ENCODE results near the gene REXO1.
"Not testable (repeated sequence)": the region's sequence is repeated elsewhere in the genome, so short reads cannot be mapped to it uniquely, and the experiment has no call there.

REXO1 gene, protein sequence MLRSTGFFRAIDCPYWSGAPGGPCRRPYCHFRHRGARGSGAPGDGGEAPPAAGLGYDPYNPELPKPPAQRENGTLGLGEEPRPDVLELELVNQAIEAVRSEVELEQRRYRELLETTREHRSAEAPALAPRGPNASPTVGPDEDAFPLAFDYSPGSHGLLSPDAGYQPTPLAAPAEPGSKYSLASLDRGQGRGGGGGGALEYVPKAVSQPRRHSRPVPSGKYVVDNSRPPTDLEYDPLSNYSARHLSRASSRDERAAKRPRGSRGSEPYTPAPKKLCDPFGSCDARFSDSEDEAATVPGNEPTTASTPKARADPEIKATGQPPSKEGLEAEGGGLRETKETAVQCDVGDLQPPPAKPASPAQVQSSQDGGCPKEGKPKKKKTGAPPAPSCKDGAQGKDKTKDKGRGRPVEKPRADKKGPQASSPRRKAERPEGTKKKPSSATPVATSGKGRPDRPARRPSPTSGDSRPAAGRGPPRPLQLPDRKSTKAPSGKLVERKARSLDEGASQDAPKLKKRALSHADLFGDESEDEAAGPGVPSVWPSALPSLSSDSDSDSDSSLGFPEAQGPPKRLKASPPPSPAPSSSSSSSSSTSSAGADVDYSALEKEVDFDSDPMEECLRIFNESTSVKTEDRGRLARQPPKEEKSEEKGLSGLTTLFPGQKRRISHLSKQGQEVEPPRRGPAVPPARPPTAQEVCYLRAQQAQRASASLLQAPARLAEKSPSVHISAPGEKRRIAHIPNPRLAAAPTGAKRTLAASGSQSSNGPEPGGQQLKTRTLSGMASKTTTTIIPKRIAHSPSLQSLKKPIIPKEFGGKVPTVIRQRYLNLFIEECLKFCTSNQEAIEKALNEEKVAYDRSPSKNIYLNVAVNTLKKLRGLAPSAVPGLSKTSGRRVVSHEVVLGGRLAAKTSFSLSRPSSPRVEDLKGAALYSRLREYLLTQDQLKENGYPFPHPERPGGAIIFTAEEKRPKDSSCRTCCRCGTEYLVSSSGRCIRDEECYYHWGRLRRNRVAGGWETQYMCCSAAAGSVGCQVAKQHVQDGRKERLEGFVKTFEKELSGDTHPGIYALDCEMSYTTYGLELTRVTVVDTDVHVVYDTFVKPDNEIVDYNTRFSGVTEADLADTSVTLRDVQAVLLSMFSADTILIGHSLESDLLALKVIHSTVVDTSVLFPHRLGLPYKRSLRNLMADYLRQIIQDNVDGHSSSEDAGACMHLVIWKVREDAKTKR

DNA sequence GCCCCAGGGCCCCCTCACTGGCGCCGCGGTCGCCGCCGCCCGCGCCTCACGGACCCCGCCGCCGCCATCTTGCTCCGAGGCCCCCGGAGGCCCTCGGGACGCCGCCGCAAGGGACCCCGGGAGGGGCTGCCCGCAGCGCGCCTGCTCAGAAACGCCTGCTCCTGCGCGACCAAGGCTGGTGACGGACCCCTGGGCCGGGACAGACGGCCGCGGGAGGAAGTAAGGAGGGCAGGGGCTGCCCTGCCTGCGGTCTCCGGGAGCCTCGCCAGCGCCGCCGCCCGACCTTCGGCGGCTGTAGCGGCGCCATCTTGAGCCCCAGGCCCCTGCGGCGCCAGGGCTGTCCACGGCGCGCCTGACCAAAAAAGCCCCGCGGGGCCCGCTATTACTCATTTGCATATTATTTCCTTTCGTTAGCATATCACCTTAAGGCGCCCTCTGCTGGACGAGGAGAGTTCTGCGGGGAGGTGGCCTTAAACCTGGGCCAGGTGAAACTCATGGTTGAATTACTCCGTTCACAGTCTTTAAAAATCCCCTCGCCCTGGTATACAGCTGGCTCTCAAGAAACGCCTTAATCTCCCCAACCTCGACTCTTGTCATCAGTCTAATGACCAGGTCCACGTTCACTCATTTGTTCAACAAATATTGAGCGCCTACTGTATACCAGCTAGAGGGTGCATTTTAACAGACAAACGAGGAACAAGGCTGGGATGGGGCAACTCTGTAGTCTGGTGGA is at the start of gene REXO1:
TSS of gene REXO1 (minus strand) at position 85 of the 733 bp plus-strand sequence. CDS start 125 bp downstream, outside the sequence.
- DNase-seq (peak; percentile 98), ATAC-seq (peak; percentile 74)

DNA sequence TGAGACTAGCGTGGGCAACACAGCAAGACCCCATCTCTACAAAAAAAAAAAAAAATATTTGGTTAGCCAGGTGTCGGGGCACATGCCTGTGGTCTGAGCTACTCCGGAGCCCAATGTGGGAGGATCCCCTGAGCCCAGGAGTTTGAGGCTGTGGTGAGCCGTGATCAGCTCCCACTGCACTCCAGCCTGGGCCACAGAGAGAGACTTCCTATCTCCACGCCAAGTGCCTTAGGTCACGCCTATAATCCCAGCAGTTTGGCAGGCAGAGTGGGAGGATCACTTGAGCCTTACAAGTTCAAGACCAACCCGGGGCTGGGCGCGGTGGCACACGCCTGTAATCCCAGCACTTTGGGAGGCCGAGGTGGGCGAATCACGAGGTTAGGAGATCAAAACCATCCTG is 48.2 kb upstream of the REXO1 start:
- ATAC-seq = no peak

DNA sequence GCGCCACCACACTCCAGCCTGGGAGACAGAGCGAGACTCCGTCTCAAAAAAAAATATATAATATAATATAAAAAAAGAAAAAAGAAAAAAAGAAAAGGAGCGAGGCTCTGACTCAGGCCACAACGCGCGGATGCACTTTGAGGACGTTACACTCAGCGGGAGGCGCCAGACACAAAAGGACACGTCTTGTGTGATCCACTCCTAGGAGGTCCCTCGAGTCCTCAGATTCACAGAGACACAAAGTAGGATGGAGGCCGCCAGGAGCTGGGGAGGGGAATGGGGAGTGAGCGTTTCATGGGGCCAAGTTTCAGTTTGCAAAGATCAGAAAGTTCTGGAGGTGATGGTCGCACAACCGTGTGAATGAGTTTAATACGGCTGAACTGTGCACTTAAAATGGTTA is 45.5 kb upstream of the REXO1 start:
- ATAC-seq = no peak
- DNase-seq = no peak

More for the DNA sequence above, 48.2 kb upstream of the REXO1 start:
- DNase-seq = no peak

DNA sequence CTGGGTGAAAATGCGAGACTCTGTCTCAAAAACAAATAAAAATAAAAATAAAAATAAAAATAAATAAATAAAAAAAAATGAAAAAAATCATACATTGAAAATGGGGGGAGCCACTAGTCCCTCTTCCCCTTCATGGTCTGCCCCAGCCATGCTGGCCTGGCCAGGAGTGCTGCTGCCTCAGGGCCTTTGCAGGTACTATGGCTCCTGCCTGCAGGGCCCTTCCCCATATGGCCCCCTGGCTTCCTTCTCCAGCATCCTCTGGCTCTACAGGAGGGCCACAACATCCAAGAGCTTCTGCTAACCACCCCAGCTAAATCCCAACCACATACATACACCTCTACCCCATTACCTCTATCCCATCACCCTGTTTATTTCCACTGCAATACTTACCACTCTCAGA is 41.6 kb upstream of the REXO1 start:
- no peak for DNase-seq

DNA sequence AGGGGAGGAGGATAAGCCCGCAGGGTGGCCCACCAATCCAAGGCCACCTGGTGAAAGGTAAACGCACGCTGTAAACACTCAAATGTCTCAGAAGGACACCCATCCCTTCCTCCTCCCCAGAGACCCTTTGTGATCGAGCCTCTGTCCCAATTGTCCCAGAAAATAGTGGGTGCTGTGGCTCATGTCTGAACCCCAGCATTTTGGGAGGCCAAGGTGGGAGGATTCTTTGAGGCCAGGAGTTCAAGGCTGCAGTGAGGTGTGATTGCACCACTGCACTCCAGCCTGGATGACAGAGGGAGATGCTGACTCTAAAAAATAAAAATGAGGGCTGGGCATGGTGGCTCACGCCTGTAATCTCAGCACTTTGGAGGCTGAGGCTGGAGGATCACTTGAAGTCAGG is 40.1 kb upstream of the REXO1 start:
- ATAC-seq = no peak
- no peak for DNase-seq

More for the DNA sequence above, 41.6 kb upstream of the REXO1 start:
- ATAC-seq = no peak

DNA sequence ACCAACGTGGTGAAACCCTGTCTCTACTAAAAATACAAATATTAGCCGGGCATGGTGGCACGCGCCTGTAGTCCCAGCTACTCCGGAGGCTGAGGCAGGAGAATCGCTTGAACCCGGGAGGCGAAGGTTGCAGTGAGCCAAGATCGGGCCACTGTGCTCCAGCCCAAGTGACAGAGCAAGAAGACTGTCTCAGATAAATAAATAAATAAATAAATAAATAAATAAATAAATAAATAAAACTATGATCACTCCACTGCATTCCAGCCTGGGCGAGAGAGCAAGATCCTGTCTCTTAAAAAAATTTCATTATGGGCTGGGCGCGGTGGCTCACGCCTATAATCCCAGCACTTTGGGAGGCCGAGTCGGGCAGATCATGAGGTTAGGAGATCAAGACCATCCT is 38.1 kb upstream of the REXO1 start:
- not testable (repeated sequence) for ATAC-seq, DNase-seq

DNA sequence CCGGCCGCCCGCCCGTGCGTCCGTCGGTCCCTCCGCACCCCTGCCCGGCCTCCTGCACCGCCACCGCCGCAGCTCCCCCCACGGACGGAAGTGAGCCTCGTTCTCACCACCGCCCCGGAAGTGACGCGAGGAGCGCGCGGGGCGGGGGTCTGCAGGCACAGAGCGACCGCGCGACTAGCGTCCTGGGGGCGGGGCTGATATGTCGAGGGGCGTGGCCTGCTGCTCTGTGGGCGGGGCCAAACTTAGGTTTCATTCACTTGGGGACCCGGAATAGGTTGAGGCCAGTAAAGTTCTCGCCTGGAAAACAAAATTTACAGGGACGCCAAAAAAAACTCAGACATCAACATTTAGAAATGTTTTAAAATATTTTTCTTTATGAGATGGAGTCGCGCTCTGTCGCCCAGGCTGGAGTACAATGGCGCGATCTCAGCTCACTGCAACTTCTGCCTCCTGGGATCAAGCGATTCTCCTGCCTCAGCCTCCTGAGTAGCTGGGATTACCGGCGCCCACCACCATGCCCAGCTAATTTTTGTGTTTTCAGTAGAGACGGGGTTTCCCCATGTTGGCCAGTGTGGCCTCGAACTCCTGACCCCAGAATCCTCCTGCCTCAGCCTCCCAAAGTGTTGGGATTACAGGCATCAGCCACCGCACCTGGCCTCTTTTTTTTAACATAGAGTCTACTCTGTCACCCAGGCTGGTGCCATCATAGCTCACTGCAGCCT is 37.3 kb upstream of the REXO1 start, which contains the start of gene ABHD17A:
TSS of gene ABHD17A (minus strand) at position 99 of the 722 bp plus-strand sequence. CDS start 3,930 bp downstream, outside the sequence.
- peak; percentile 82 for ATAC-seq
- DNase-seq = peak; percentile 97

DNA sequence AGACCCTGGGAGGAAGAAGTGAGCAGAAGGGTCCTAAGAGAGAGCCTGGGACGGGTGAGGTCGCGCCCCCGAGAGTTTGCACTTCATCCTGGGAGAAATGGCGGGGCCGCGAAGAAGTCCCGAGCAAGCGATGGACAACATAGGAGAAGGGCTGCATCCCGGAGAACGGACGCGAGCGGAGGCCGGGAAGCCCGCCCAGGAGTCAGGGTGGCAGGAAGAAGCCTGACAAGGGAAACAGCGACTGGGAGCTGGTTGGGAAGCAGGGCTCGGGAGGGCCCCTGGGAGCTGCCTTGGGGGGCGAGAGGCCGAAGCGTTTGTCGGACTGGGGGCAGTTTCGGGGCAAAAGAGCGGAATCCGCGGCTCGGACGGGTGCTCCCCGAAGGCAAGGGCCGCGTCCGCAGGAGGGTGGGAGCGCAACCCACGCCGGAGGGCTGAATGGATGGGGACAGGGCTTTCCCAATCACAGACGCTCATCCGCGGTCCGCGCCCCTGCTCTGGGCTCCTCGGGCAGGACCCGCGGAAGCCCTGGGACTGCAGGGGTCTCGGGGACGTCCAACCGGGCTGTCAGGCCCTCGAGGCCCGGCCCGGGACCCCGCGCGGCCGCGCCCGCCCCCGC is 36.5 kb upstream of the REXO1 start:
- peak; percentile 1 for ATAC-seq
- no peak for DNase-seq

DNA sequence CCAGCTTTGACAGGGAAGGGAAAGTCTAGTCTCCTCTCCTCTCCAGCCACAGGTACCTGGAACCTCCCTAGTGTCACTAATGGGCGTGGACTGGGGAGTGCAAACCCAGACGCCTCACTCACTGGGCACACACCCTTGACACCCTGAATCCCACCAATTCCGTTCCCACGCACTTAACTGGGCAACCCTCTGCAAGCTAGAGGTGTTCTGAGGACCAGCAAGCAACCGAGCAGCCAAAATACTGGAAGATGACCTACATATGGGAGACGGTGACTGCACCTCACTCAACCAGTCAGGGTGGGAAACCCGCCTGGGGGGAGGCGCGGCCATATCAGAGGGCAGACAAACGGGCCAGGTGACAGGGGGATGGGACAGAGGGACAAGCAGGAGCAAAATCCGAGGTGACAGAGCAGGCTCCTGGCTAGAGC is 36.0 kb upstream of the REXO1 start:
- peak; percentile 46 for DNase-seq
- ATAC-seq = no peak

DNA sequence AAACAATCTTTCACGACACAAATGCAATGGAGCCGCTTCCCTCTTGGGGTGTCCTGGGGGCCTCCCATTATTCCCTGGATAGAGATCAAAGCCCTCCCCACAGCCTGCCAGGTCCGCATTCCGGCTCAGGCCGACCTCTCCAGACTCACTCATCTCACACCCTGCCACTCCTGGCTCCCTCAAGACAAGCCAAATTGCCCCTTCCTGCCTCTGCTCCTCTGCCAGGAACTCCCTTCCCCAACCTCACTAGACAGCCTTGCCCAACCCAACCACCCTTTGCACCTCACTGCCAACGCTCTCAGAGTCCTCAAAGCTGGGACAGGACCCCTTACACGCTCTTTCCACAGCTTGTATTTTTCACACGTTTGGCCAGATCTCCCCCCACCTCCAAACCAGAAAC is 35.5 kb upstream of the REXO1 start:
- DNase-seq = no peak
- ATAC-seq = peak; percentile 6

DNA sequence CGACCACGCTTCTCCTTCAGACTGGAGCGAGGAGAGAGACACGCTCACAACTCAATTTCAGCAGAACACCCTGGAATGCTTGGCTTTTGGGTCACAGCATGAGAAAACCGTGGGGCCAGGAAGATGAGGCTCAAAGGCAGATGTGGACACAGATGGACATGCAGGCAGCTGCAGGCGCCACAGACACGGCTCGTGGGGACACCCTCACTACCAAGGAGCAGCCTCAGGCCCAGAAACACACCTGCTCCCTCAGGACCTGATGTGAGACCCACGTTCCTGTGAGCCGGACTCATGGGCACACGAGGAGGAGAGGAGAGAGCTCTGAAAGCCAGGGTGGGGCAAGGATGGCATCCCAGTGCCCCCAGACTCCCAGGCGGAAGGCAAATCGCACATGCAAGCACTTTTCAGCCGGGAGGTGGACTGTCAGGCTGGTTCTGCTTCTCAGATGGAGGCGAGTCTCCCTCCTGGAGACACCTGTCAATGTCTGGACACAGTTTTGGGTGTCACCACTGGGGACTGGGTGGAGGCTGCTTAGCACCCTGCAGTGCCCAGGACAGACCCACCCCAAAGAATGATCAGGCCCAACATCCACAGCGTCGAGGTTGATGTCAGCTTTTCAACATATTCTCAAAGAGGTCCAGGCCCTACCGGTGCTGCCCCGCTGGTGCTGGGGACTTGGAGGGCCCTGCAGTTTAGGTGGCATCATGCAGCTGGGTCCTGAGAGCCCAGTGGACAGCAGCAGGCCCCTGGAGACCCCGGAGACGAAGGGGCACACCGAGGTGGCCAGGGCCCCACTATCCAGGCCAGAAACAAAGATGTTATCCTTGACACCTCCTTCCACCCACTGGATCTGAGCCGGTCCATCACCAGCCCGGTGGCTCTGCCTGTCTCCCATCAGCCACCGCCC is 34.8 kb upstream of the REXO1 start:
- no peak for DNase-seq
- ATAC-seq = no peak

DNA sequence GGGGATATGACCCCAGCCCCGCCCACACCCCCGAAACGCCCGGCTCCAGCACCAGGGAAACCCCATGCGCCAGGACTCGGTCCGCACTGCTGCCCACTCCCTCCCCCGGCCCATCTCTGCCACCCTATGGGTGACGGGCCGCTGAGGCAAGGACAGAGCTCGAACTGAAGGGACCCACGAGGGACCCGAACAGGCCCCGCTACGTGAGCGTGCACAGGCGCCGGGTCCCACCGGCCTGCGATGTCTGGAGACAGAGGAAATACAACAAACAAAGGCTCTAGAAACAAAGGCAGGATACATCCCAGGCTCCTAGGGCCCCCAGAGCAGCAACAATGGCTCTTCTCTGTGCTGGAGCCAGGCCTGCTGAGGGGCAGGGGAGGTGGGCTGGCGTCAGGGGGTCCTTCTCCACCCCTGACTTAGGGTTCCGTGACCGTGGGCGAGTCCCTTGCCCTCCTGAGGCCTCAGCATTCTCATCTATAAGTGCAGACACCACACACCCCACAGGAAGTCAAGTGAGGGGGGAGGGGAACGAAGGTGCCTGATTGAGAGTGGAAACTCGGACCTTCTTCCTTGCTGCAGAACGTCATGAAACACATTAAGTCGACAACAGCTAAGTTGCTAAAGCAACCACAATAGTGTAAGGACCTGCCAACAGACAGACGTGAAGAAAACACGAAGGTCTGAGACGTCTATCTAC is 34.0 kb upstream of the REXO1 start:
- peak; percentile 76 for DNase-seq

DNA sequence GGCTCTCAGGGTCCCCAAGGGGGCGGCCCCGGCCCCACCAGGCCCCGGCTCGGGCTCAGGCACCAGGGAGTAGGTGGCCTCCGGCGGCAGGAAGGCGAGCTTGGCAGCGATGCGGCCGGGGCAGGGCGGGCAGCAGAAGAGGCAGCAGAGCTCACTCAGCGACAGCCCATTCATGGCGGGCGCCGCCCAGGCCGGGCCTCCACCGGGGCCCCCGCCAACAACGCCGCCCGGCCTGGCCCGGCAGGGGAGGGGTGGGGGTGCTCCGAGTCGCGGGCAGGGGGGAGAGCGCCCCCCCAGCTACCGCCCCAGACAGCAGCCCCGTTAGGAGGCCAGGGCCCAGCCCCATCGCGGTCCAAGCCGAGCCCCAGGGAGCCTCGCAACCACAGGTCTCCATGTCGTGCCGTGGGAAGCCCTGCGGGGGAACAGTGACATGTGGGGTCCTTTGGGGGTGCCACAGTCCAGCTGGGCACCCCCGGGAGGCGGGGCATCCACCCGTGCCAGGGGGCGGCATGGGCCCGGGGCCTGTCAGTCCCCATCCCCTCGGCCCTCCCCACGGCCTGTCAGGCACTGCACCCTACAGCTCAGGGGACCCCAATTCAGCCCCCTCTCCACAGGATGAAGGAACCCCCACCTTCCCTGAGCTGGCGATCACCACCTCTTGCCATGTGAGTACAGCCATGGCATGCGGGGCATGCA is 33.3 kb upstream of the REXO1 start:
- not testable (repeated sequence) for DNase-seq, ATAC-seq

More for the DNA sequence above, 34.0 kb upstream of the REXO1 start:
- peak; percentile 47 for ATAC-seq

DNA sequence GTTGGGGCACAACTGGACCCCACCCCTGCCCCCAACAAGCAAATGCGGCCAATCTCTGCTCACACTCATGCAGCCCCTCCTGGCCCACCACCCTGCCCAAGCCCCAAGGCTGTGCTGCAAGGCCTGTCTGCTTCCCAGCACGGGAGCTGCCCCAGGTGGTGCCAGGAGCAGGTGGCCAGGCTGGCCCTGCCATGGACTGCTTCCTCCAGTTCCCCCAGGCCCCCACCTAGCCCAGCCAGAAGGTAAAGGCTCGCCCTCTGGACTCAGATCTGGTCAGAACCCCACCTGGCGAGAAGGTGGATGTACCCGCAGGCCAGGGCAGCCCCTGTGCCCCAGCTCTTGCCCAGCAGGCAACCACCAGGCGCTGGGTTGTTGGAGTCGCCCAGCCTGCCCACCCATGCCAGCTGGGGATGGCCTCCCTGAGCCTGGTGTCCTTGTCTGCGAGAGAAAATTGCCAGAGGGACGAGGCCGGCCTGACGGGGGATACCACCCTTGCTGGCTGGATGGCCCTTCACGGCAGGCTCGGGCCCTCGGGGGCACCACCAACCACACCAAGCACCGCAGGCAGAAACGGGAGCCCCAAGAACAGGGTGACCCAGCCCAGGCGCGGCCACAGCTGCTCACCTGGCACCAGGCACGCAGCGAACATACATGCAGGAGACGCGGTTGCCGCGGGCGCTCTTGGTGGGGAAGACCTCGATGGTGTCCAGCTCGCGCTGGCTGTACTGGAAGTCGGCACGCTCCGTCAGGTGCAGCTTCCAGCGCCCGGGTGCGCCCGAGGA is 32.5 kb upstream of the REXO1 start:
- DNase-seq (no peak), ATAC-seq (no peak)

DNA sequence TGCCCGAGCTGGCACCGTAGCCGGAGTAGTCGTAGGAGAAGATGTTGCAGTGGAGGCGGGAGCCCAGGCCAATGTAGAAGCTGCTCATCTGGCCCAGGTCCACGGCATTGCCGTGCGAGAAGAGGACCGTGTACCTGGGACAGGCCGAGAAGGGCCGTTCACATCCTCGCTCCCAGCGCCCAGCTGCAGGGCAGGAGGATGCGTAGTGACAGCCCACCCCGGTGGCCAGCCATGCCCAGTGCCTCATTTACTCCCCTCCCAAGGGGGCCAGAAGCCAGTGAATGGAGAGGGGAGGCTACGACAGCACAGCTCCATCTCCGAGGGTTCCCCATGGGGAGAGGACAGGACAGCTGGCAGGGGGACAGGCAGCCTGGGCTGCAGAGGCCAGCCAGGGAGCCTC is 31.7 kb upstream of the REXO1 start:
- not testable (repeated sequence) for ATAC-seq, DNase-seq

DNA sequence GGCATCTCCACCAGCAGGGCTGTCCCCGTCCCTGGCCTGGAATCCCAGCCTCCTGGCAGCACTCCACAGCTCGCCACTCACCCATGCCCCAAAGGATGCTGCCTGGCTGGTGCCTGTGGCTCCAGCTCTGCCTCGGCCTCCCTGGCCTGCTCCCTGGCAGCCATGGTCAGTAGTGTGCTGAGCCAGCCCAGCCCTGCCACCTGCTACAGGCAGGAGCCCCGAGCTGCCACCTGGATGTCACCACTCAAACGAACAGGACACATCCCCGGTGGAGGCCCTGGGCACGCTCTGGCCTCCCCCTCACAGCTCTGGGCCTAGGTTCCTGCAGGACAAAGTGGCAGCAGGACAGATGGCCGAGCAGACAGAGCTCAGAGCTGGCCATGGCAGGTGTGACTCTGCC is 30.3 kb upstream of the REXO1 start:
- not testable (repeated sequence) for DNase-seq, ATAC-seq

DNA sequence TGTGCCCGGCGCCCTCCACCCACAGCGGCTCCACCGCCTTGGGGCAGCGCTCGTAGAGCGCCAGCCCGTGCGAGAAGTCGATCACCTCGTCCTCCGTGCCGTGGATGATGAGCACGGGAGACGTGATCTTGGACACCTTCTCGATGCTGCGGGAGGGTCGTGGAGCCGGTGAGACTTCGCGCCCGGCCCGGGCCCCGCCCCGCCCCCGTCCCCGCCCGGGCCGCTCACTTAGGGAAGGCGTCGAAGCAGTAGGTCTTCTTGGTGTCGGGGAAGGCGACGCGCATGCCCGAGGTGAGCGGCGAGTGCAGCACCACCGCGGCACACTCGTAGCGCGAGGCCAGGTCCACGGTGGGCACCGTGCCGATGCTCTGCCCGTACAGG is 29.0 kb upstream of the REXO1 start:
- ATAC-seq, DNase-seq: not testable (repeated sequence)
